IPS DF 4.7 (cell line): Measurements from ENCODE around the gene PEAR1.

Source experiments
- DNase-seq: peaks from one replicate; pipeline ENCODE4 v3.0.0-alpha.2; 2013; ENCODE audit warnings: low spot score; ENCODE audit errors: extremely low read depth

Gene PEAR1

DNA sequence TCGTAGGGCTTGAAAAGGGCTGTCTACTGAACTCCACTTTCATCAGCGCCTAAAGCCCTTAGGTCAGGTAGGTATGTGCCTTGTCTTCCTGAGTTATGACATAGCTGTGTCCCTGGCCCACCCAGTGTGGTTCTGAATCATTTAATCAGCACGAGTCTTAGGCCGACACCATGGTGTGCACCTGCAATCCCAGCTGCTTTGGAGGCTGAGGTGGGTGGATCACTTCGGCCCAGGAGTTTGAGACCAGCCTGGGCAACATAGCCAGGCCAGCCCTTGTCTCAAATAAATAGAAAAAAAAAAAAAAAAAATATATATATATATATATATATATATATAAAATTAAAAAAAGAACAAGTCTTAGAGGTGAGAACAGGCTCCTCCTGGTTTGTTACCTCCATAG, 42.7 kb downstream of the PEAR1 start:
- no peak for DNase-seq

DNA sequence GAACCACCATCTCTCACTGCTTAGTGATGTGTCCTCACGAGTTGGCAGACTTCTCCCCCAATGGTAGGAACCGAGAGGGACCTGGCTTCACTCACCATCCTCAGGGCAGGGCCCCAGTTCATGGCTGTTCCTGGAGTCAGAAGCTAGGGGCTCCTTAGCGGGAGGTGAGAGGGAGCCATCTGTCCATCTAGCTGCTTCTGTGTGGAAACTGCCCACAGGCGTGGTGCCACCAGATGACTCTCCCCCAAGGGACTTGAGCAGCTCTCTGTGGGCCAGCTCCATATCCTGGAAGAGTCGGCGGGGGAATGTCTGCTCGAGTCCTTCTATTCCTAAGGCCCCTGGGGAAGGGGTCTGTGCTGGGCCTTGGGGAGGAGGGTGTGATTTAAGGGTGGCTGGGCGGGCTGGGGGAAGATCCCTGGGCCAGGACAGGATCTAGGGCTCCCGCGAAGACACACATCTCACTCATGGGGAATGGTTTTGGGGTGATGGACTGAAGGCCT, 43.3 kb downstream of the PEAR1 start:
- no peak for DNase-seq

DNA sequence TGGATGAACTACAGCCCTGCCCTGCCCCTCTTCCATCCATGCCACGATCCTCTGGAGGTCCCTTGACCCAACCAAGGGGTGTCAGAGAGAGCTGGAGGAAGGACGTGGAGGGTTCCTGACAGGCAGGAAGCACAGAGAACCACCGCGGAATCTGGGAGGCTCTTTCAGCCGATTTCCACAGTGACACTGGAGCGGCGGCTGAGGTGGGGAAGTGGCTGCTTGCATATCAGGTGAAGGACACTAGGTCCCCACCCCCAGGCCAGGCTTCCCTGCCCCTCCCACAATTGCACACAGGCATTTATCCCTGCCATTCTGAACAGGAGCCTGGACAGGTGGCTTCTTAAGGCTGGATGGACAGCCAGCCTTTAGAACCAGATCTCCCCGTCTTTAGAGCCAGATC, 44.4 kb downstream of the PEAR1 start:
- no peak for DNase-seq

DNA sequence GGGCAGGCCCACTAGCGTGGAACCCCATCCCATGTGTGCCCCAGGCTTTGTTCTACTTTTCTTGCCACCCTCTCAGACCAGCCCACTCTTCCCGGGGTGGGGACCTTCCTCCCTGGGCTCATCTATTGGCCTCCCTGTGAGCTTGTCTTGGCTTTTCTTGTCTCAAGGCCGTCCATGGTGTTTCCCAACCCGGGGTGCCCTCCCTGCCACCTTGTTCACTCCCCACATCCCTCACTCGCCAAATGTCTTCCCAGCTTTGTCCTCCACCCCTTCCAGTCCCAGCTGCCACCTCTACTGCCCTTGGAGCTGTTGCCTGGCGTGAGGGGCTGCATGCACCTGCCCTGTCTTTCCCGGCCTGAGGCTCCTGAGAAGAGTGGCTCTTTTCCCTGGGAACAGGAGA, 45.3 kb downstream of the PEAR1 start:
- DNase-seq: no peak

DNA sequence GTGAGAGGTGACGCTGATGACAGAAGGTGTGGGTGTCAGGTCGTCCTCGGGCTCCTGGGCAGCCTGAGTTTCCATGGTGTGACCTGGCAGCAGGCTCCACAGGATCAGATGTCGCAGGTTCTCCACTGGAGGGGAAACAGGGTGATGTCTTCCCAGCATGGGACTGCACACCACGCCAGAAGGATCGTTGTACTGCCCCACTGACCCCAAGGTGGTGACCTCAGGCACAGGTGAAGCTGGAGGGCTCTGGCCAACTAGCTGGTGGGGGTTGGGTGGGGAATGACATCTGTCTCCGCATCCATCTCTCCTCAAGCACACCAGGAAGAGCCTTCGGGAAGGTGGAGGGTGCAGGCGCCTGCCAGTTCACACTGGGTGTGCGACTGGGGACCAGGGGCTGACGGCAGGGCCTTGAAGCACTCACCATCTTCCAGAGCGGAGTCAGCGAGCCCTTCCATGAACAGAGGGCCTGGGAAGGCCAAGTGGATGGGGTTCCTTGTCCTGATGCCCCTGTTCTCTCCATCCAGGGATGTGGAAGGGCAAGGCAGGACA, 46.3 kb downstream of the PEAR1 start:
- no peak for DNase-seq

DNA sequence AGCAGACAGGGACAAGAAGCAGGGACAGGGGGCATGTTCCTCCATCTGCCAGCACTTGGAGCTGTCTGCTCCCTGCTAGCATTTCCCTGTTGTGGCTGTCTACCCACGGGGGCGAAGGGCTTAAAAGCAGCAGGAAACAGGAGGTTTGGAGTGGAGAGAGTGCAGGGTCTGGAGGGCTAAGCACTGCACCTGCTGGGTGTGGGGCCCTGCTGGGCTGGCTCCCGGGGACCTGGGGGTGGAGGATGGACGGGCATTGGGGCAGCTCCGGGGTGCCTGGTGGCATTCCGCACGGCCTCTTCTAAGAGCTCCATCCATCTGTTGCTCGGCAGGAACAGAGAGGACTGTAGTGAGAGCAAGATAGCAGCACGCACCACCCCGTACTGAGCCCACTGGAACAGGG, 48.2 kb downstream of the PEAR1 start:
- no peak for DNase-seq

DNA sequence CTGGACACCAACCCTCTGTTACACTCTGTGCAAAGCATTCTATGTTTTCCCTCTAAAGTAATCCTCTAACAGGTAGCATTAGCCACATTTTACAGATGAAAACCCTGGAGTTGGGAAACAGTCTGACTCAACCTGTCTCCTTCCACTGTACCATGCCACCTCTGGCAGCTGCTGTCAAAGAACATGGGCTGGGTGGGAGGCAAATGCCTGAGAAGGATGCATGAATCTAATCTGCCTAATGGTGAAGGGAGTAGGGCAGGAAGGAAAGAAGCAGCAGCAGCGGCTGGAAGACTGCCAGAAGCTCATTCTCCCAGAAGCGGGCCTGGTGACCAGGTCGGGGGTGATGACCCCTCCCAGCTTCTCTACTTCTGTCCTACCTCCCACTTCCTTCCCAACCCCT, 48.7 kb downstream of the PEAR1 start:
- DNase-seq: no peak

DNA sequence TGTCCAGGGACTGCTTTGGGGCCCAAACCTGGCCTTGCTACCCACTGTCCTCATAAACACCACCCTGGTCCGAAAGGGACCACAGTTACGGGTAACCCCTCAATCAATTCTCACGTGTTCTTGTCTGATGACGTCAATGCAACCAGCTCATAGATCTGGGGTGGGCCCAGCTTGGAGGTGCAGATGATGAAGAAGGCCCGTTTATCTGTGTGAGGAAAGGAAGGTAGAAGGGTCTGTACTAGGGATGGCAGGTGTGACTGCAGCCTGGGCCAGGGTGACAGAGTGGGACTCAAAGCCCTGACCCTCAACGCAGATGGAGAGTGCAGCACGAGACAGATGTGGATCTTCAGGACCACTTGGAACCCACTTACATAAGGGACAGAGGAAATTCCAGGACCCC, 49.1 kb downstream of the PEAR1 start:
- no peak for DNase-seq

DNA sequence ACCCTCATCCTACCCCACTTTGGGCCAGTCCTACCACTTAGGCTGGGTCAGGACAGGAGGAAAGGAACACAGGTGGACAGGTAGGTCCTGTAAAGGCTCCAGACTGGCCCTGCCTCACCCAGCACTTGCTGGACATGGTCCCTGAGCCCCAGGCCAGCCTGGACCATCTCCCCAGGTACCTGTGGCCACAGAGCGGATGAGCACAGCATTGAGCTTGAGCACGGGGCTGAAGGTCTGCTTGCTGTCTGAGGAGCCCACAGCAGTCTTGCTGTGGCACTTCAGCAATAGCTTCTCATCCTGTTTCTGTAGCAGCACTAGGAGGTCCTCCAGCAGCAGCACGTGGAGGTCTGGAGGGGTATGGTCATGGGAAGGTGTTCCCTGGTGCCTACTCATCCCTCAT, 50.2 kb downstream of the PEAR1 start:
- DNase-seq: no peak

DNA sequence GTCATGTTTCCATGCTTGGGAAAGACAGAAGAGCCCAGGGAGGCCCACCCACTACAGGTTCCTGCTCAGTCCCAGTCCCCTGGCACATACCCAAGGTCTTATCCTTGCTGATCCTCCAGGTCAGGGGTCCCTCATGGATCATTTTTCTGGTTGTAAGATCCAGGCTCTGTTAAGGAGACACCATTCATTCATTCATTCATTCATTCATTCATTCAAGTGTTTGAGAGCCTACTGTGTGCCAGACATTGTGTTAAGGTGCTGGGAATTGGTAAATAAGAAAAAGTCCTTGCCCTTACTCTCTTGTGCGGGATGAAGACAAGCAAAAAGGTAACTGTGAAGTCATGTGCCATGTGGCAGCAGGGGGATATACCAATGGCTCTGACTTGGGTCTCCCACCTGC, 50.8 kb downstream of the PEAR1 start:
- DNase-seq: no peak

DNA sequence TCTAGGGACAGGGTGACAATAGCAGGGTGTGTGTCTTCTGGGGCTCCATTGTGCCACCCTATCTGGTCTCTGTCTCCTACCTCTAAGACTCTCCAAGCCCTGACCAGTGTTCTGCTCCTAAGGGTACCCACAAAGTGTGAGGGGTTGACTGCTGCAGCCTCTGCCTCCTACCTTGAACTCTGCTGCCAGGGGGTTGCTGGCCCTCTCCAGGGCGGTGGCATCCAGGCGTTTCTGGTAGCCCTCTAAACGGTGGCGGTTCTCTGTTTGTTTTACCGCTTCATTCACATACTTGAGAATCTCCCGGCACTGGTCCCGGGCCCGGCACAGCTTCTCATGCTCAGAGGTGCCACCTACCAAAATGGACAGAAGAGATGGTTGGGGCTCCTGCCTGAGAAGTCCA, 51.3 kb downstream of the PEAR1 start:
- no peak for DNase-seq

DNA sequence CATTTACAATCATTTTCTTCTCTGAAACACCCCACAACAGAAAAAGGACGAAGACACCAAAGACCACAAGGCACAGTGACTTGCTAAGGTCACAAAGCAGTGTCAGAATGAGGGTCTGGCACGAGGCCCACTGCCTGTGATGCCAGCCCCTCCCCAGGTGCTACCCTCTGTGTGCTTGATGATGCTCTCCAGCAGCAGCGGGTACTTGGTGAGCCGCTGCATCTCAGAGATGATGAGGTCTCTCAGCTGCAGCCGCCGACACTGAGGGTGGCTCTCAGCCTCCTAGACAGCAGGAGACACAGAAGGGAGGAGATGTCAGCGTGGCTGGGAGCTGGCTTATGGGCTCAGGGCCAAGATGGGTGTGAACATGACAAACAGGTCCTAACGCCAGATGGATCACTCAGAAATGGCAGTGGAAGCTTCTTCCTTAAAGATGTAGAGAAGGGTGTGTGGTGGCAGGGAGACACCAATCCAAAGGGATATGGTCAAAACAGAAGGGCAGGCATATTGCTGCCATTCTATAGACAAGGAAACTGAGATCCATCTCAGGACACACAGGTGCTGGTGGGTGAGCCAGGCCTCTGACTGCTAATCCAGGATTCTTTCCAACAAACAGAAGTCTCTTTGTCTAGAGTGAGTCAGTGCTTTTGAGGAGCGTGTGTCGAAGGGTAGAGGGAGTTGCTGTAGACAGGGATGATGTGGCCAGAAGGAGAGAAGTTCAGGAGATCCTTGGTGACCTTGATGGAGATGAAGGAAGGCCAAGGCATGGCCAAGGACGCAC, 52.6 kb downstream of the PEAR1 start:
- no peak for DNase-seq

DNA sequence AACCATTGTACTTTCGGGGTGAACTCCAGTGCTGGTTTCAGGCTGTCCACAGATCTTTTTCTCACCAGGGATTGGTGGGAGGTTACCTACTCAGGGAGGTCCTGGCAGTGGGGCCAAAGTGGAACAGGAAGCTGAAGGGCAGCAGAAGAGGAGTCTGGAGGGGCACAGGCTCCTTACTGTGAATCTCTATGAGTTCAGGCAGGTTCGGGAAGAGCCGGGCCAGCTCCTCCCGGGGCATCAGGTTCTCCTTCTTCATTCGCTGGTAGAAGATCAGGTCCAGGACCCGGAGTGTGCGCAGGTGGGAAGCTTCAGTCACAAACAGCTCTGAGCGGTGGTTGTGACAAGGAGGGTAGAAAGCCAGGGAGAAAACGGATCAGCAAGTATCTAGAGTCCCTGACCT, 53.6 kb downstream of the PEAR1 start:
- no peak for DNase-seq

DNA sequence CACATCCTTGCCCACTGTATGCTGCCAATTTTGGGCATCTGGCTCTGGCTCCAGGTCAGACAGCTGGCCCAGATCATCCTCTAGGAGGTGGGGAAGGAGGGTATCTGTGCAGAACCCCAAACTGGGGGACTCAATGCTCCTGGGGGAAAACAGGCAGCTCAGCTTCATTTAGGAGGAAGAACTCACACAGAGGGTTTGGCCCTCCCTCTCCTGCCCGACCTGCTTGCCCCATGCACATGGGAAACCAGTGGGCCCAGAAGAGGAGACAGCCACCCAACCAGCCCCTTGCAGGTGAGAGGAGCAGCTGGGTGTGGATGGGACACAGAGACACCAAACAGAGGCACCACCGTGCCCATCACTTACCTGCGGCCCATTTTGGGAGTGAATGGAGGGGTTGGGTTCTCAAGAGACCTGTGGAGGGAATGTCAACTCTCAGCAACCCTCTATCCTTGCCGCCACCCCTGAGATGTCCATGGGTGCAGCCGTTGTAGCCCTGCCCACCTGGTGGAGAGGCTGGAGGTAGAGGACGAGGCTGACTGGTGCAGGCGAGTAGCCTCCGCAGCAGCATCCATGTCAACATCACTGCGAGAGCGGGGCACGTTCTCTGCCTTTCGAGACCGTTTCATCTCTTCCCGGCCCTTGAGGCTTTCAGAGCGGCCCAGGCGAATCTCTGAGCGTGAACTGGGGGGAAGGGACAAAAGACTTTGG, 54.5 kb downstream of the PEAR1 start:
- no peak for DNase-seq

DNA sequence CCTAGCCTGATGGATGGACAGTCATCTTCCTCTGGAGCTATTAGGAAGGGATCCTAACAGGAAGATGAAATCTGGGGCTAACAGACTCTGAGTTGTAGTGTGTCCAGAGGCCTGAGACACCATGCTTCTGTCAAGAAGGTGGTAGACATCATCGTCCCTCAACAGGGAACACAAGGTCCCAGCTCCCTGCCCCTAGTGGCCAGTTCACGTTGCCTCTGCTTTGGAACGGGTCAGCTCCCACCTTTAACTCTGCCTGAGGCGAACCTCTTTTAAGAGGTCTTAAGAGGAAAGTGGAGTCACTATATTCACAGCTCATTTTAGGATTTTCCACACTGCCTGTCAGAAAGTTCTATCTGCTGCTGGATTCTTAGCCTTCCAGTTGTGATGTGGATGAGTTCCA, 55.2 kb downstream of the PEAR1 start:
- DNase-seq: no peak

DNA sequence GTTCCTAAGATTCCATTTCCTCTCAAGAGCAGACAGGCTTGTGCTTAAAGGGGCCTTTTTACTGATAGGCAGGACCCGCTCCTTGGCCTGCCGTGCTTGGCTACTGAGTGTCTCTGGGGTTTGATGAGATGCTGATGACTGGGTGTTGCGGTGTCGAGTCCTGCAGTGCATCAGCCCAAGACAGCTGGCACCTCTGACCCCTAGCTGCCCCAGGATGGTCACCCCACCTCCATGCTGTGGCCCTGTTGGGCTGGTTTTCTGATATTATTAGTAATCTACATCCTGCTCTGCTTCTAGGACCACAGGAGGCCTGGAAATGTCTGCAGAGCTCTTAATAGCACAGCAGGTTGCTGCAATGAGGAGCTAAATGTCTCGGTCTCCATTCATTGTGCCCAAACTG, 55.6 kb downstream of the PEAR1 start:
- DNase-seq: no peak

DNA sequence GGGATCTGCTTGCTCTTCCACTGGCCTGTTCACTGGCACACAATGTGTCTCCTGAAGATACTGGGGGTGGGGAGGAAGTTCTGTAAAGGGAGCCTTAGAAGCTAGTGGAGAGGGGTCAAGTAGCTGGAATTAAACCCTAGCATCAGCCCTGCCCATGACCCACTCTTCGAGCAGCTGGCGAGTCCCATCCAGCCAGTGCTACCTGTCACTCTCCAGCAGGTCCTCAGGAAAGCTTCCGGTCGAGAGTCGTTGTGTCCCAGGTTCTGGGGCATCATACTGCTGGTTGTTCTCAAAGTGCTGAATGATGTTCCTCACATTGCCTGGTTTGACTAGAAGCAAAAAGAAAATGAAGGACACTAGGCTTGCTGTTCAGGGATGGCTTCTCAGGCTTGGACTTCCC, 57.9 kb downstream of the PEAR1 start:
- DNase-seq: no peak

DNA sequence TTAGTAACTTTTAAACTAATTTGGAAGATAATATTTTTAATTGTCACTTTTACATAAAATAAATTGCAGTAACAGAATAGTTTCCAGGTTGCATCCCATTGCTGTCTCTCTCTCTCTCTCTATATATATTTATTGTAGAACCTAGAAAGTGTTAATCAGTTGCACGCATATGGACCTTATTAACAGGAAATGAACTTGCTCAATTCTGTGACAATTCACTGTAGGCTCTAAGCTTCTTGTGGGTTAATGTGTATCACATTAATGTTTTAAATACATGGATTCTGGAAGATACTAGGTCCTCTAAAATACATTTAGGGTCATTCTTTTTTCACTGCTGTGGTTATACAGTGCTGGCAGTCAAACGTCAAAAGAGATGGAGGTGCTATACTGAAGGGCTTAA, 60.1 kb downstream of the PEAR1 start:
- DNase-seq: no peak

DNA sequence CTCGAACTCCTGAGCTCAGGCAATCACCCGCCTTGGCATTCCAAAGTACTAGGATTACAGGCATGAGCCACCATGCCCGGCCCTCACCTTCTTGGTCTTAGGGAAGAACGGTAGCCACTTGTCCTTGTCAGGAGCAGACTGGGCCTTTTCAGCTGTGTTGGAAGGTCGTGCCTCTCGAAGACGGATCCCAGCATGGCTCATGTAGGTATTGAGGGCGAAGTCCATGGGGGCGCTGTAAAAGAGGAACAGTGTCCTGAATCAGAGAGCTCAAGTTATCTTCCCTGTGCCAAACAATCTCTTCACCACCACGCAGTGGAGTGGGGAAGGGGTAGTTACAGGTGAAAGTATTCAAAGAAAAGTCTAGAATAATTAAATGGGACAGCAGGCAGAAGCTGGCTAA, 62.8 kb downstream of the PEAR1 start:
- DNase-seq: no peak

DNA sequence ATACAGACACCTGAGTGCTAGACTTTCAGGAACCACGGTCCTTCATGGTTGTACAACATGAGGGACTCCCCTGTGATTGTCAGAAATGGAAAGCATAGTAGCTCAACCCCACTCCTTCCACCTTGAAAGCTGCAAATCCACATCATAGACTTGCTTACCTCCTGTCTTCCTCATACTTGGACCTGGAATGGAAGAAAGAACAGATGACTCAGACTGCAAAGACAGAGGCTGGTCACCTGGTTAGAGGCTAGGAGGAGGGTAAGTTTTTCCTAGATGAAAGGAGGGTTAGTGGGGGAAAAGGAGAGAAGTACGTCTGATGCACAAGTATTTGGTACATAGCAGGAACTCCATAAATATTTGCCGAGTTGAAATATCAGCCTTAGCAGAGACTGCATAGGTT, 64.1 kb downstream of the PEAR1 start:
- DNase-seq: no peak

DNA sequence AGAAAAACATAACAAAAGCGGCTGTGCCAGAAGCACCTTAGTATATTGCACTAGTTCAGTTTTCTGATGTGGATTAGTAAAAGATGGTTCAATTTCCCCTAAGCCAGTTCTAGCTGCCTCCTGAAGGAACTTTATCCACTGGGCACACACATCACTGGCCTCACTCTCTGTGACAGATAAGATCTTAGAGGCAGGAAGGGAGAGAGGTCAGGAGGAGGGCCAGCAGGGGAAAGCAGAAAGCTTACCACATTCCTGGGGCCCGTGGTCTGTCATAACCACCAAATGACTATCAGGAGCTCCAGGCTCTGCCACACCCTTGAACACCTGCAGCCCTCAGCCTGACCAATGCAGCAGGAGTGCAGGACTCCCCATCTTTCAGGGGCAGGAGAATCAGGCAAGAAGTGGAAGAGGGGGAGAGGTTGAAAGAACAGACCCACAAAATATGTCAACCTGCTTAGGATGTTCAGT, 64.8 kb downstream of the PEAR1 start:
- no peak for DNase-seq

DNA sequence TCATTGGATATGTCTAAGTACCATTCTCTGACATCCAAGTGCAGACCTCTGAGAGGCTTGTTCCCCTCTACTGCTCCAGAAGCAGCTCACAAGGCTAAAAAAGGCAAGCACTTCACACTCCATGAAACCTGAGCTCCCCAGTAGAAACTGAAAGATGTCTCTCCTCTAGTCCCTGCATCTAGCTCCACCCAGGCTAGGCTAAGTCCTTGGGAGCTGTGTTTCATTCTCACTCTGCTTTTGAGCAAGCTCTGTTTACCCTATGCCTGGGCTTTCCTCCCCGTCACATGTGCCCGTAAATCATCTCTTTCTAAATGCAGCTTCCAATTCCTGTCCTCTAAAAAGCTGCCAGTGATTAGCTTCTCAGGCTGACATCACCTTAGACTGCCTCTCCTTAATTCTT, 65.9 kb downstream of the PEAR1 start:
- no peak for DNase-seq

DNA sequence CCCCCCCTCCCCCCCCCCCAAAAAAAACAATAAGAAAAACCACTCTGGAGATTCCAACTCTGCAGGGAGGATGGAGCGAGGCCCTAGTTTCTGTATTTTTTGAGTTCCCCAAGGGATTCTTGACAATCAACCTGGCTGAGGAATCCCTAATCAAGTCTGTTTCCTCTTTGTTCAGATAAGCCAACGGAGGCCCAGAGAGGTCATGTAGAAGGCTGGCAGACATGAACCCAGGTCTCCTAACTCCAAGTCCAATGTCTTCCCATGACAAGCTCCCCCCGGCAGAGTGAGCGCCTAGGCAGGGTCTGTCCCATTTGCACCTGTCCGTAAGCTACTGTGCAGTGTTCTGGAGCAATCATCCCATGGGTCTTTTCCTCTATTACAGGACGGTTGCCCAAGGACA, 66.4 kb downstream of the PEAR1 start:
- no peak for DNase-seq
